ENCODE measurements around the gene PIAS4.

Gene PIAS4

GRCh38 chr19:4060621-4061177 lies 53.2 kb downstream of the PIAS4 start:
- DNase-seq = no peak

GRCh38 chr19:4061178-4061682 lies 53.7 kb downstream of the PIAS4 start:
- no peak for DNase-seq

- no peak for DNase-seq
These were observed 54.3 kb downstream of the PIAS4 start for GRCh38 chr19:4061683-4062418.

- DNase-seq = no peak
These were observed 55.2 kb downstream of the PIAS4 start for GRCh38 chr19:4062419-4063368.

GRCh38 chr19:4063369-4064148 lies 56.0 kb downstream of the PIAS4 start:
- no peak for DNase-seq

- no peak for DNase-seq
These were observed 56.6 kb downstream of the PIAS4 start for GRCh38 chr19:4064149-4064495.

GRCh38 chr19:4064496-4065260 lies 57.1 kb downstream of the PIAS4 start:
- no peak for DNase-seq

- peak; percentile 87 to 89 for DNase-seq
These were observed 58.1 kb downstream of the PIAS4 start for GRCh38 chr19:4065430-4066175.

- no peak for DNase-seq
These were observed 58.7 kb downstream of the PIAS4 start for GRCh38 chr19:4066176-4066606.

GRCh38 chr19:4066682-4067395 lies 59.3 kb downstream of the PIAS4 start, which contains the start of gene ZBTB7A:
ZBTB7A (minus strand) TSS chr19:4066899; CDS start chr19:4055232, 11,667 bp downstream.
- peak; percentile 63 to 69 for DNase-seq

- DNase-seq = peak in 1 of 2 experiments; percentile 30
These were observed 60.0 kb downstream of the PIAS4 start for GRCh38 chr19:4067396-4068046.

- DNase-seq = no peak
These were observed 60.8 kb downstream of the PIAS4 start for GRCh38 chr19:4068047-4068966.

- DNase-seq = peak; percentile 20 to 32
These were observed 61.9 kb downstream of the PIAS4 start for GRCh38 chr19:4069331-4069959.

GRCh38 chr19:4071610-4072009 lies 64.1 kb downstream of the PIAS4 start:
- no peak for DNase-seq

- peak; percentile 24 to 33 for DNase-seq
These were observed 67.8 kb downstream of the PIAS4 start for GRCh38 chr19:4075373-4075772.

- DNase-seq = no peak
These were observed 69.5 kb downstream of the PIAS4 start for GRCh38 chr19:4077007-4077374.

GRCh38 chr19:4077800-4078684 lies 70.5 kb downstream of the PIAS4 start:
- peak in 1 of 2 experiments; percentile 19 for DNase-seq
